NCI-H1048 (cell line): ENCODE measurements around the gene RTN4R.

Experiments used
- DNase-seq: peaks from one replicate; lab custom pipeline; 2025; lab: John Stamatoyannopoulos, UW

The RTN4R gene

DNA sequence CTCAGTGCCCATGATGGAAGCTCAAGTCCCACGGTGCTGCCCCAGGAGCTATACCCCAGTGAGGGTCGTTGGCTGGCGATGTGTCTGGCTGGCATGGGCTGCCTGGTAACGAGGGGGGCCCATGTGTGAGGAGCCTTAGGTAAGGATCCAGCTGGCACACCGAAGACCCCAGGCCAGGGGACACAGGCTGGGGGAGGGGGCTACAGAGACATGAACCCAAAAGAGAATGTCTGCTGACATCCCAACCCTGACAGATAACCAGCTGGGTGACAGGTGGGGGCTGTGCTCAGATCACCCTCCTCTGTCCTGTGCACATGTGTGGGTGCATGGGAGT is 39.2 kb downstream of the RTN4R start:
- no peak for DNase-seq

DNA sequence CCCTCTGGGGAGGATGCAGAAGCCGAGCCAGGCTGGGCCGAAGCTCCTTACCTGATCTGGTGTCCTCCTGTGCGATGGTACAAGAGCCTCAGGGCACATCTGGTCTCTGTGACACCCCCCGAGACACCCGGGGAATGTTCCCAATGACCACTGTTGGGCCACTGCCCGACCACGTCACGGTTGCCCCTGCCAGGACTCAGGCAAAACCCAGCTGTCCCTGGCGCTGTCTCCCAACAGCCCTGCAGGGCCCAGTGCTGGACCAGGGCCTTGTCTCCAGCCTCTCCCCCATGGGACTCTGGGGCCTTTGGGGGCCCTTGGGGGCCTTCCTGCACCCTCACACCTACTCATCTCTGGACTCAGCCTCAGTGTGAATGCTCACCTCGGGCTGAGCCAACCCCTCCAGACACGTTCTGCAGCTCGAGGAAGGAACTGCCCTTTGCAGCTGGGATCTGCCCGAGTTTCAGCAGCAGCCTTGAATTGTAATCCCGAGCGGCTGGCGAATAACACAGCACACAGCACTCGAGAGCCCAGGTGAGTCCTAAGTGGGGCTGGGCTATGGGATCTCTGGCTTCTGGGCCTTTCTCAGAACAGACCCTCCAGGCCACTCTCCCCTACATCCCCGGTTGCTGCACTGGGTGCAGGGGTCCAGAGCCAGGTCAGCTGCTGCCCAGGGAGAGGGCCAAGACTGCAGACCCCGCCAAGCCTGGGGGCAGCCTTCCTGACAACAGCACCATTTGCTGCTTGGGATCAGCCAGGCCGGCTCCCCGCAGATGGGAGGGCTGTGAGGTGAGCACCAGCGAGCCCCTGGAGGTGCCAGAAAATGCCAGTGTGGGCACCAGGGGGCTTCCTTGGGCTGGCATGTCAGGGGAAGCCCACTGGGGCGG is 39.8 kb downstream of the RTN4R start:
- no peak for DNase-seq

DNA sequence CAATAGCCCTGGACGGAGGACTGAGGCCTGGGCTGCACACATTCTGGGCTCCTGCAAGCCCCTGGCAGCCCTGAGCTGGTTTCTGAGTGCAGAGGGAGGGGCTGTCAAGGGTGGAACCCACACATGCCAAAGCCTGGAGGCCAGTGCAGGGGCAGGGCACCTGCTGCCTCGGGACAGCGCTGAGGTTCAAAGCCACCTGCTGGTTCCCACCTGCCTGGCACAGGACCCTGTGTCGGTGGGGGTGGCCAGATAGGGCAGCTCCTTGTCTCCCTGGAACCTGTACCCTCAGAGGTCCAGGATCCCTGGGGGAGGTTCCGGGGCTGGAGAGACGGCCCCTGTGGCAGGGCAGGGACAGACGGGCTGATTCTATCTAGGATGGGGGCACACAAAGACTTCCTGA is 40.8 kb downstream of the RTN4R start:
- no peak for DNase-seq

DNA sequence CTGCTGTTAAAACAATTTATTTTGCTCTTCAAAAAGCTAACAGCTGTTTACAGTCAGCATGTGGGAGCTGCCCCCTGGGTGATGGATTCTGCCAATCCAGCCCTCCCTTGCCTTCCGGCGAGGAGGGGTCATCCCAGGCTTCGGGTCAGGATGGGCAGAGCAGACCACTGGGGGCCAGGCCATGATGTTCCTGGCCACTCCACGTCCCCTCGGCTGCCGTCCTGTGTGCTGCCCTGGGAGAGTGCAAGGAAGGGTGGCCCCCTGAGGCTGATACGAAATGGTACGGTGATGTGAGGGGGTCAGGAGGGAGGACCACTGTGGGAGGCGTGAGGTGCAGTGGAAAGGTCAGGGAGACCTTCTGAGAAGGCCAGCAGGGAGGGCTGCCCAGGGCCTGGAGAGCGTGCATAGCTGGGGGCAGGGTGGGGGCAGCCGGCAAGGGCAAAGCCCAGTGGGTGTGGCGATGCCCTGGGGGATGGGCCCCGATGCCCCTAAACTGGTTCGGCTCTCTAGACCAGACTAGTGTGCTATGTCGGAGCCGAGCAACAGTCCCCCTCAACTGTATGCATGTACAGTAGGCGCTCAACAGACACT is 41.3 kb downstream of the RTN4R start:
- no peak for DNase-seq

DNA sequence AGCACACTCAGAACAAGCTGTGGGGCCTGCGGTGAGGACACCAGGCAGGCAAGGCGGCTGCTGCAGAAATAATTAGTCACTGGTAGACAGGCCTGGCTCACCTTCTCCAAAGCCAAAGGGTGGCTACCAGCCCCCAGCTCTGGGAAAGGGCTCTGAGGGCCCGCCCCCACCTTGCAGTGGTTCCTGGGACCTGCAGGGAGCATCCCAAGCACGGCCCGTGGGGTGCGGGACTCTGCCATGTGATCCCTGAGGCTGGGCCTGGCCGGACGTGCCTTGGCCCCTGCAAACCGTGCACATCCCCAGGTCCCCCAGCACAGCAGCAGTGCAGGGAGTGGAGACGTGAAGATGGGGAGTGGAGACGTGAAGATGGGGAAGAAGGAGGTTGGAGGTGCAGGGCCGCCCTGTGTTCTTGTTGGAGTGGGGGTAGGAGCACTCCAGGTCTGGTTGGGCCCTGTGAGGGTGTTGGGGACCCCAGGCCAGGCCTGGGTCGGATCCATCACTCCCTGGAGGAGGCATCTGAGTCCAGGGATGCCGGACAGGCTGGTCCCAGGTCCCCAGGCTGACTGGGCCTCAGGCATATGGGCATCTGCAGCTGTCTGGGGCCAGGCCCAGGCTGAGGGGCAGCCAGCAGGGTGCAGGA is 41.9 kb downstream of the RTN4R start:
- no peak for DNase-seq

DNA sequence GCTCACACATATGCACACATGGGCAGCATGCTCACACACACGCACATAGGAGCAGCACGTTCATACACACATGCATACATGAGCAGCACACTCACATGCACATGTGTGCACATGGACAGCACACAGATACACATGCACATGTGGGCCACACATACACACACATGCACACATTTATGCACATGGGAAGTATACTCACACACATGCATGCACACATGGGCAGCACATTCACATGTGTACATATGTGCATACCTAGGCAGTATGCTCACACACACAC is 42.5 kb downstream of the RTN4R start:
- no peak for DNase-seq

DNA sequence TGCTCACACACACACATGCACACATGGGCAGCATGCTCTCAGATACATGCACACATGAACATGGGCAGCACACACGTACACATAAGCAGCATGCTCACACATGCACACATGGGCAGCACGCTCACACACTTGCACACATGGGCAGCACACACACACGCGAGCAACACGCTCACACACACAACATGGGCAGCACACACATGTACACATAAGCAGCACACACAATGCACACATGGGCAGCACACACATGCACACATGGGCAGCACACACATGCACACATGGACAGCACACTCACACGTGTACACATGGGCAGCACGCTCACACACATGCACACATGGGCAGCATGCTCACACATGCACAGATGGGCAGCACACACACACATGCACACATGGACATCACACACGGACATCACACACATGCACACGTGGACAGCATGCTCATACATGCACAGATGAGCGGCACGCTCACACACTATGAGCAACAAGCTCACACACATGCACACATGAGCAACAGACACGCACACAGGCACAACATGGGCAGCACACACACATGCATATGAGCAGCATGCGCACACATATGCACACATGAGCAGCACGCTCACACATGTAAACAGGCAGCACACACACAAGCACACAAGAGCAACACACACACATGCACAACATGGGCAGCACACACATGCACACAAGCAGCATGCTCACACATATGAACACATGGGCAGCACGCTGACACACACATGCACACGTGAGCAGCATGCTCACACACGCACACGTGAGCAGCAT is 43.0 kb downstream of the RTN4R start:
- no peak for DNase-seq

DNA sequence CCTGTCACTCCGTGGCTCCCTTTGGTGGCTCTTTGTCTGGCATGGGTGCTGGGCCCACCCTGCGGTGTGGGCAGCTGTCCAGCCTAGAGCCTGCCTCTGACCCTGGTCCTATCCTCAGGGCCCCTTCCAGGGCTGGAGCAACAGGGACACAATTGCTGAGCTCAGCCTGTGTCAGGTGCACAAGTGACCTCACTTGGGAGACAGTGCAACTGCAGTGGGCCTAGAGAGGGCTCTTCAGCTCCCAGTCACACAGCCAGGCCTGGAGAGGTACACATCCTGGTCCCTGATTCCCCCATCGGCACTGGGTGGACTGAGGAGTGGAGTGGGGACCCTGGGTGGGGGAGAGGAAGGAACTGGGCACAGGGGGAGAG is 43.9 kb downstream of the RTN4R start:
- no peak for DNase-seq

DNA sequence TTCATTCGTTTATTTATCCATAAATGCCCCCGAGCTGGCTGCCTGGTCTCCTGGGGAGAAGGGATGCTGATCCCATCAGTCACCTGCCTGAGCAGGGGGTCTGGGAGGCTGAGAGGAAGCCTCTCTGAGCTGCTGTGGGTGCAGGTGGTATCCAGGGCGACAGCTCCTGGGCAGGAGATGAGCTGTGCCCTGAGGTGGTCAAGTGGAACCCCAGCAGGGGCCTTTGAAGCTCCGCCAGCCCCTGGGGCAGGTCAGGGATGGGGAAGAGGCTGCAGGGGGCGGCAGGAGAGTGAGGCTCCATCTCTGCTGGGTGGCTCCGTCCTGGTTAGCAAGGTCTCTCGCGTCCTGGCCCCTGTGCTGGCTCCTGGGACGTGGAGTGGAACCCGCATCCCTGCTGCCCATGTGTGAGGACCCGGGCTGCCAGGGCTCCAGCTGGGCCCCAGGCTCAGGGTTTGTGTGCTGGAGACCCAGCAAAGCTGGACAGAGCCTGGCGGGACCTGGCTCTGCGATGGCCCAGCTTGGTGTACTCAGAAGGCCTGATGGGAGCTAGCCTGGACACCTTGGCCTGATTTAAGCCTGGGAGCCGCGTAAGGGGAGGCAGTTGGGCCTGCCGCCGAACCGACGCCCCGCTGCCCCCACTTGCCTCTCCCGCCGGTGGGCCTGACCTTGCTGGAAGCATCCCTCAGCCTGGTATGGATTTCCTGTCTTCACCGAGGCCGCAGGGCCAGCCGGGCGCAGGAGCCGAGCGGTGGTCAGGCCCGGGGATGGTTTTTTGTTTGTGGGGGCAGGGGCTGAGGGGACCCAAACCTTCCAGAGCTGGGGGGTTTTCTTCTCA is 44.5 kb downstream of the RTN4R start:
- no peak for DNase-seq

DNA sequence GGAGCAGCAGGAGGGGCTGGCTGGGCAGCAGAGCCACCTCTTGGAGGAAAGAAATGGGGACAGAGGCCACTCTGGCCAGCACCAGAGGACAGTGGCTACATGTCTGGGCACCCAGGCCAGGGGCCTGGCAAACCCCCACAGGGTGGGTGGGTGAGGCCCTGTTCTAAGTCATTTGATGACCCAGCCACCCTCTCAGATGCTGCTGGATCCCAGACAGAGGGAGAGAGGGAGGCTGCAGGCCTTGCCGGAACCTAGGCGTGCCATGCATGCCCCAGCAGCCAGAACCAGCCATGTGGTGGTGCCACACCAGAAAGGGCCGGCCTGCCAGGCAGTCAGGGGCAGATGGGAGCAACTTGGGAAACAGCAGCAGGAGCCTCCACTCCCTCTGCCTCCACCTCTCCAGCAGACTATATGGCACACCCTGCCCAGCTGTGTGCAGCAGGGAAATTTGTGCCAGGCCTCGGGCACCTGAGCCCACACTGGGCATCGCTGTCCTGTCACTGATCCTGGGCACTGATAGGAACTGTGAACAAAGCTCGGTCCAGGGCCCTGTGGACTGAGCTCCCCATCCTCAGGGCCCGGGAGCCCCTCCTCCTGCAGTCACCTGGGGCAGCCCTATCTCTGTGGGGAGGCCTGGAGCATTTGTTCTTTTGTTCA is 45.2 kb downstream of the RTN4R start:
- no peak for DNase-seq

DNA sequence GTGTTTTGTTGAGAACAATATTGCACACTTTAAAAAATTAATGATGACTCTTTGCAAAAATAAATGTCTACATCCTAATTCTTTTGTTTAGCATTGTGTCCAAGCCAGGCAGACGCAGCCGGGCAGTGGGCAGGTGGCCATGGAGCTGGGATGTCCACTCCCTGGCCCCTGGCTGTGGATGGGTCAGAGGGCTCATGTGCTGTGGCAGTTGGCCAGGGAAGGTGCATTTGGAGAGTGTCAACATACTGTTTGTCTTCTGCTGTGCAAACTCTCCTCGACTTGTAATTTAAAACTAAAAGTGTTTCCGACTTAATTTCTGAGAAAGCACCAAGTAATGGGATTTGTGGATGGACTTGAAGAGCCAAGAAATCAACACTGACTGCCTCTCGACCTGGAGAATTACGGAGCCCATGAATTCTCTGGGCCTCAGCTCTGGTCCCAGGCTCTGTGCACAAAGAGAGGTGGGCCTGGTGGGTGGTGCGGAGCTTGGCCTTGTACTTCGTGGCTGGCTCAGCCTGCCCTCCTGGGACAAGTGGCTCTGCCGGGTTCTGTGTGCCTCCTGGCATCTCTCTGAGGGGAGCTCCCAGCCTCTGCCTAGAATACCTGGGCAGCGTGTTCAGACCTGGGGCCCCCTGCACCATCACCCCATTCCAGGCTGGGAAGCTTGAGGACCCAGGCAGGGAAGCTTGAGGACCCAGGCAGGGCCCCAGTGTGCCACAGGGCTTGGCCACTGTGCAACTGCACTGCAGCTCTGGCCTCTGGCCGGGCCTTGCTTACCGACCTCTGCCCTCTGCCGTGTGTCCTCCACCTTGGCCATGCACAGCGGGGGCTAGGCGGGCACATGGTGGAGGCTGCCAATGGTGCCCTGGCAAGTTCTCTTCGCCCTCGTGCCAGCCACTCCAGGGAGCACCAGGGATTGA is 46.4 kb downstream of the RTN4R start:
- DNase-seq = no peak

DNA sequence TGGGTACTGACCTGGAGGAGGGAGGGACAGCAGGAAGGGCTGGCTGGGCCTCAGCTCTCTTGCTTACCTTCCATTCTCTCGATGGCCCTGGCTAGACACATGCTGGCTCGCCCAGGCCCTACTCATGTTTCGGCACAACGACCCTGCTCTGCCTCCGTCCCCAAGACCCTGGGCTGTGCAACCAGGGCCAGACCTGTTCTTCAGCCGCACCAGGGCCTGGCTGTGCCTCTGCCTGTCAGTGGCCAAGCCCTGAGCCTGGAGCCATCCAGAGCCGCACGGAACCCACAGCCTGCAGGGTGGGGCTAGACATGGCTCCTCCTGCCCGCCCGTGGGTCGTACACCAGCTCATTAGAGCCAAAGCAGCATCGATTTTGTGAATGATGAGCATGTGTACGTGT is 47.5 kb downstream of the RTN4R start:
- no peak for DNase-seq

DNA sequence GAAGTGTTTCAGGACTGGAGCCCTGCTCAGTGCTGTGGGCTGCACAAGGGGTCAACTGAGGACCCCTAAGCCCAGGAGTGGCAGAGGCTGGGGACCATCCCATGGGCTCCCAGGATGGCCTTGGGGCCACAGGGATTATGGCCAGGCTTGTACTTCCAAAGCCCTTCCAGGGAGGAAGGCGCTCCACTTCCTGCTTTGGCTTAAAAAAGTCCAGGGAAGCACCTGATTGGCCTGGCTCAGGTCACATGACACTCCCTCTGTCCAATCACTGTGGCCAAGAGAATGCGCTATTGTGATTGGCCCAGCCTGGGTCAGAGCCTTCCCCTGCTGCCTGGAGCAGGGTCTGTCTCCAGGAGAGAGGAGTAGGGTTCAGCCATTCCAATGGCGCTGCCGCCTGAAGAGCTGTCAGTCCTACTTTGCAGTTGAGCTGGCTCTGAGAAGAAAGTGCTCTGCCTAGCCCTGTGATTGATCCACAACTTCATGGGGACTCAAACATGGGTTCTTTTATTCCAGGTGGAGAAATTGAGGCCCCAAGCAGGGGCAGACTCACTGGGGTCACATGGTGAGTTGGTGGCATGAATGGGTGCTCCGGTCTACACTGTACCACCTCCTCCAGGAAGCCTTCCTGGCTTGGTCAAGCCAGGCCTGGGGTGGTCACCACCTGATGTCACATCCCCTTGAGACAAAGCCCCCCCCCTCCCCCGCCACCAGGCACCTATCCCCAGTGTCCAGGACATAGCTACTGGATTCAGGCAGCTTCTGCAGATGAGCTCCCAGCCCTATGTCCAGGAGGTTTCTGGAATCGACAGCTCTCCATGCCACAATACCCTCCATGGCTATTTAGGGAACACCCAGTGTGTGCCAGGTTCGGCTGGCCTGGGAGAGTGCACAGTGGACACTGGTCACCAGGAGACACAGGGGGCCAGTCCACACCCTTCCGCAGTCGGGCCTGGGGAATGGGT is 48.2 kb downstream of the RTN4R start:
- DNase-seq = no peak

DNA sequence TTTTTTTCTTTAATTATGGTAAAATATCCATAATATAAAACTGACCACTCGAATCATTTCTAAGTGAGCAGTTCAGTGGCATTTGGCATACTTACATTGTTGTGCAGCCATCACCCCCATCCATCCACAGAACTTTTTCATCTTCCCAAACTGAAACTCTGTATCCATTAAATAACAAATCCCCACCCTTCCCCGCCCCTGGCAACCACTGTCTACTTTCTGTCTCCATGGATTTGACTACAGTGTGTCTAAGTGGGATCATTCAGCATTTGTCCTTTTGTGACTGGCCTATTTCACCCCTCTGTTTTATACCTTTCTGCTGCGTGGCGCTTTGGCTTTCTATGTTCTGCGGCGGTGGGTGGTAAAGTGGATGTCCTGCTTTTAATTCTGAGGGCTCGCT is 49.1 kb downstream of the RTN4R start:
- DNase-seq = no peak

DNA sequence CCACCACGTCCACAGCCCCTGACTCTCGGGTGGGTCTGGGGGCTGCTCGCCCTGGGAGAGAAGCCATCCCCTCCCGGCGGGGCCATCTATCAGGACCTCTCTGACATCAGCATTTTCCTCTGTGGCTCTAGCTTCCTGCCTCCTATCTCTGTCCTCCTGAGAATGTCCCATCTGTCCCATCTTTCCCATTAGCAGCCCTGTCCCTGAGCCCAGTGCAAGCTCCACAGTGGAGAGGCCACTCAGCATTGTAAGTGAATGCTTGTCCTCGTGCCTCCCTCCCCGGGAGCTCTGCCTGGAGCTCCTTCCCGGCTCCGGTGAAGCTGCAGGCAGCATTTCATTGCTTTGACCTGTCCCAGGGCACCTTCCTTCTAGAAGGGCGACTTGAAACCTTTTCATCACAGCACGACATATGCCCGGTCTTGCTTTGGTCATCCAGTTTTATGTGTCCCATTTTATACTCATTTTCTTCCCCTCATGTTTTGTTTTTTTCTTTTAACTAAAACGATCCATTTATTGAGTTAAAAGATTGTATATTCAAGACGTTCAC is 49.7 kb downstream of the RTN4R start:
- DNase-seq = no peak

DNA sequence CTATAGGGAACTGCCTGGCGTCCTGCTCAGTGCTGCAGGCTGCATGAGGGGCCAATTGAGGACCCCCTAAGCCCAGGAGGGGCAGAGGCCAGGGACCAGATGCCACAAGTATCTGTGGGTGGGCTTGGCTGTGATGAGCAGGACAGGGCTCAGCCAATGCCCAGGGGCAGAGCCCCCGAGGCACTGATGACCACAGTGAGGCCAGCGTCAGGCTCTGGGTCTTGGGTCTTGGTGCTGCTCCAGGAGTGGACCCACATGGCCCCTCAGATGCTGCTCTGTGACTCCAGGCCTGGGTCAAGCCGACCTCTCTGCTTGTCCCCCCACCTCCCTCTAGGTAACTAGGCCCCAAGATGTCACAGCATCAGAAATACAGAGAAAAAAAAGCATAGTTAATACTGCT is 50.6 kb downstream of the RTN4R start:
- DNase-seq = no peak

DNA sequence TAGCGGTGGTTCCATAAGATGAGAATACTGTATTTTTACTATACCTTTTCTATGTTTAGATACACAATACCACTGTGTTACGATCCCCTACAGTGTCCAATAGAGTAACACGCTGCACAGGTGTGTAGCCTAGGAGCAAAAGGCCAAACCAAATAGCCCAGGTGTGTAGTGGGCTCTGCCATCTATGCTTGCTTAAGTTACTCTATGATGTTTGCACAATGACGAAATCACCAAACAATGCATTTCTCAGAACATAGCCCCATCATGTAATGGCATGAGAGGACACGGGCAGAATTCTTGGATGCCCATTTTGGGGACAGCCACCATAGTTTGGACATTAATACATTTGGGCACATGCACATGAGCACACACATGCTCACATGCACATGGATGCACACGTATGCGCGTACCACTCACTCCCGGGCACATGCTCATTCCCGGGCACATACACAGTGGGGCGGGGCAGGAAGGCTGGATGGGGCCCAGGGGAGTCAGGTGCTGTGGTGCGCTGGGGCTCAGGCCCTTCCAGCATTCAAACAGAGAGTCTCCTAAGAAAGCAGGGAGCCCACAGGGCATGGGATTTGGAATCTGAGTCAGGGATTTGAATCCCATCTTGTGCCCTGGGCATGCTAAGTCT is 51.1 kb downstream of the RTN4R start:
- no peak for DNase-seq

DNA sequence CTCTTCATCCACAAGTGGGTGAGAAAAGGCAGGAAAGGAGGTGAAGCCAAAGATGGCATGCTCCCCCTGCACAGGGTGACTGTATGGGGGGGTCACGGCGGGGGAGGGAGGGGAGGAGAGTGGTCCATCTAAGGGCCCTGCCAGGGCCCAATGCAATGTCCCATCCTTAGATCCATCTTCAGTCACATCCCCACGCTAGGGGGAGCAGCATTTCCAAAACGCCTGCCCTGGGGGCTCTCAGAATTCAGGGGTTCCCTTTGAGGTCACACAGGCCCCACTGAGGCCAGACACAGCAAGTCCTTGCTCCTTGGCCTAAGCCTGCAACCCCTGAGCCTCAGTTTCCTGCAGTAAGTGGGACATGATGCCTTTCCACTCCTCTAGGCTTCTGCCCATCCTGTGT is 52.4 kb downstream of the RTN4R start:
- no peak for DNase-seq

DNA sequence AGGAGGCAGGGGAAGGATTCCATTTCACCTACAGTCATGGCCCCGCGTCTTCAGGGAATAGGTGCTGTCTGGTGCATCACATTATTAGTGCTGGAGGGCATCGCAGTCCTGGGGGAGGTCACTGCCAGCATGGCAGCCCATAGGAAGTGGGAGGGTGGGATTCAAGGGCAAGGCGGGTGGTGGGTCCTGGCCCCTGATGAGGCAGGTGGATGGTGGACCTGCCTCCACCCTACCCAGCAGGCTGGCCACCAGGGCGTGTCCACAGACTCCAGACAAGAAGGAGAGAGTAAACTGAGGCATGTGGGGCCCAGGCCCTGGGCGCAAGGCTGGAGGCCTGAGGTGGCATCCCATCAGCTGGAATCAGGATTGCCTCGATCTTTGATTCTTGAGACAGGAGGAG is 53.3 kb downstream of the RTN4R start:
- DNase-seq = no peak
